22Rv1 (cell line): ENCODE data around the gene TENT5A.

ENCODE experiments used
- CTCF ChIP-seq: fragments of 450-650 bp; IDR thresholded peaks from 2 replicates; pipeline ENCODE4 v1.5.1; 2017; ENCODE audit warnings: mild to moderate bottlenecking
- ZFX ChIP-seq: fragments of 450-650 bp; IDR thresholded peaks from 2 replicates; pipeline ENCODE4 v1.6.1; 2017; ENCODE audit warnings: antibody characterized with exemption, borderline replicate concordance

GRCh38 chr6:81787313-81788068 is 35.0 kb upstream of the TENT5A start:
- no peak for TF ChIP-seq CTCF
- no peak for TF ChIP-seq ZFX
